Caki2 (cell line): Measurements from ENCODE around the gene VWA2. TPM values are rescaled to one million over a fixed set of nuclear protein-coding genes. Genes with fewer than 3 reads are reported as not detected.
A peak's percentile ranks its signal among the peaks of the same experiment; 100 is the strongest.

Experiments used
- DNase-seq: peaks from one replicate; pipeline ENCODE4 v3.0.0-alpha.2; 2015; ENCODE audit warnings: low read depth
- in situ Hi-C: cut with HindIII; loops from 2 replicates; pipeline ENCODE4 v1.10.0; 2016; ENCODE audit warnings: low sequenced_read_pairs, low pct_unique_long_range_greater_than_20kb, mixed read lengths
- total RNA-seq: library from RNA; depleted of rRNA; stranded (reverse); fragments of >200 nt; shearing (Covaris generic); gene quantifications from 2 replicates; pipeline ENCODE4 v1.2.3, GENCODE V29; 2014; ENCODE audit warnings: low replicate concordance

Gene VWA2
- total RNA-seq, 1 experiment from 2014 or later, result not detected

- peak; percentile 41 for DNase-seq
- in situ Hi-C loops, result no loop called here
These were observed 32.2 kb downstream of the VWA2 start for GRCh38 chr10:114271075-114271778.

GRCh38 chr10:114271779-114272167, 32.7 kb downstream of the VWA2 start:
- DNase-seq, result peak; percentile 50
- in situ Hi-C loops, result no loop called here

GRCh38 chr10:114272696-114273095, 33.6 kb downstream of the VWA2 start:
- in situ Hi-C loops, result no loop called here

GRCh38 chr10:114273910-114274309, 34.9 kb downstream of the VWA2 start:
- DNase-seq, result no peak
- in situ Hi-C loops, result no loop called here

More at GRCh38 chr10:114272696-114273095, 33.6 kb downstream of the VWA2 start:
- no peak for DNase-seq

GRCh38 chr10:114274616-114275453, 35.8 kb downstream of the VWA2 start:
- DNase-seq, result no peak
- in situ Hi-C loops, result no loop called here

- in situ Hi-C loops, result no loop called here
- no peak for DNase-seq
These were observed 37.0 kb downstream of the VWA2 start for GRCh38 chr10:114276066-114276465.

- in situ Hi-C loops, result no loop called here
- DNase-seq, result no peak
These were observed 37.6 kb downstream of the VWA2 start for GRCh38 chr10:114276671-114277070.

GRCh38 chr10:114278140-114278883, 39.3 kb downstream of the VWA2 start:
- DNase-seq, result no peak
- in situ Hi-C loops, result no loop called here

GRCh38 chr10:114278884-114279191, 39.8 kb downstream of the VWA2 start:
- in situ Hi-C loops, result no loop called here

GRCh38 chr10:114279289-114279688, 40.2 kb downstream of the VWA2 start:
- DNase-seq, result no peak
- in situ Hi-C loops, result no loop called here

More at GRCh38 chr10:114278884-114279191, 39.8 kb downstream of the VWA2 start:
- DNase-seq, result no peak

- in situ Hi-C loops, result no loop called here
- no peak for DNase-seq
These were observed 41.0 kb downstream of the VWA2 start for GRCh38 chr10:114279901-114280644.

- in situ Hi-C loops, result no loop called here
- DNase-seq, result no peak
These were observed 42.0 kb downstream of the VWA2 start for GRCh38 chr10:114281006-114281405.

- DNase-seq, result no peak
- in situ Hi-C loops, result no loop called here
These were observed 42.4 kb downstream of the VWA2 start for GRCh38 chr10:114281461-114281860.

- no peak for DNase-seq
- in situ Hi-C loops, result no loop called here
These were observed 43.5 kb downstream of the VWA2 start for GRCh38 chr10:114282526-114282925.

- in situ Hi-C loops, result no loop called here
- DNase-seq, result no peak
These were observed 44.0 kb downstream of the VWA2 start for GRCh38 chr10:114283091-114283490.

- no peak for DNase-seq
- in situ Hi-C loops, result no loop called here
These were observed 44.6 kb downstream of the VWA2 start for GRCh38 chr10:114283535-114284234.

- in situ Hi-C loops, result no loop called here
- DNase-seq, result no peak
These were observed 45.5 kb downstream of the VWA2 start for GRCh38 chr10:114284346-114285071.
